Activated CD8-positive, alpha-beta memory T cell treated with anti-CD3 and anti-CD28 coated beads, Interleukin-2, amount 50 U/mL, for 48 hours (primary cell): ENCODE results near the gene SP6.

ENCODE experiments used
- DNase-seq: peaks from one replicate; pipeline ENCODE4 v3.0.0-alpha.2; 2020

Gene SP6

DNA sequence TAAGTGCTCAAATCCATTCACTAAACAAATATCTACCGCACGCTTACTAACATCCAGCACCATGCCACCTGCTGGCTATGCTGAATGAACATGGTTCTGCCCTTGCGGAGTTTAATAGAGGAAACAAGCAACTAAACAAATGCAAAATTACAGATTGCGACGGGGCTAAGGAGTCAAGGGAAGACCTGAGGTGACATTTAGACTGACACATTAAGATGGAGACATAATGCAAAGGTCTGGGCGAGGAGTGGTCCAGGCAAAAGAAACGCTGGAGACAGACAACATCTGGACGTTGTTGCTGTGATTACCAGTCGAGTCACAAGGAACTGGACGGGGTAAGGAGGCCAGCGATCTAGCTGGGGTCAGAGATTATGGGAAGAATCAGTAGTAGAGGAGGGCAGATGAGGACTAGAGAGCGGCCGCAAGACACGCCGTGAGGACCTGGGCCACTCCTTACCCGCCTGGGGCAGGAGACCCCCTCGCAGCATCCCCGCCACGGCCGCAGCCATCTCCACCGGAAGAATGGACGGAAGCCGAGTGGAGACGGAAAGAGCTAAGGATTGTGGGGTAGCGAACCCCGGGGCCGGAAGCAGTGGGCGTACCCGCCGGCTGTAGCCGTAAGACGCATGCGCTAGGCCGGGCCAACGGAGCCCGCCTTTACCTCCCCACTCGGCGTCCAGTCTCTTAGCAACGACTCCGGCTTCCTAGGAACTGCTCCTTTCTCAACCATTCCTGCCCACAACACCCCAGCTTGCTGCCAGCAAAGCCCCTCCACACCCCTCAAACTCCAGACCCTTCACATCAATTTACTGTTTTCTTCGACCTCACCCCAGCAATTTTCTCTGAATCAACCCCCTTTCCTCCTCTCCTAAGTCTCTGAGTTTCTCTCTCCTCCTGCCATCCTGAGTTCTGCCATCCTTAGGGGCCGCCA, 19.7 kb downstream of the SP6 start, which contains the start of the genes LRRC46 and MRPL10:
Gene LRRC46 (plus strand): TSS at position 668 of the 931 bp plus-strand sequence. CDS start 320 bp downstream, outside the sequence.
Gene MRPL10 (minus strand): TSS at position 539 of the 931 bp plus-strand sequence. CDS start 30 bp downstream, at position 509.
- DNase-seq: peak; percentile 96

DNA sequence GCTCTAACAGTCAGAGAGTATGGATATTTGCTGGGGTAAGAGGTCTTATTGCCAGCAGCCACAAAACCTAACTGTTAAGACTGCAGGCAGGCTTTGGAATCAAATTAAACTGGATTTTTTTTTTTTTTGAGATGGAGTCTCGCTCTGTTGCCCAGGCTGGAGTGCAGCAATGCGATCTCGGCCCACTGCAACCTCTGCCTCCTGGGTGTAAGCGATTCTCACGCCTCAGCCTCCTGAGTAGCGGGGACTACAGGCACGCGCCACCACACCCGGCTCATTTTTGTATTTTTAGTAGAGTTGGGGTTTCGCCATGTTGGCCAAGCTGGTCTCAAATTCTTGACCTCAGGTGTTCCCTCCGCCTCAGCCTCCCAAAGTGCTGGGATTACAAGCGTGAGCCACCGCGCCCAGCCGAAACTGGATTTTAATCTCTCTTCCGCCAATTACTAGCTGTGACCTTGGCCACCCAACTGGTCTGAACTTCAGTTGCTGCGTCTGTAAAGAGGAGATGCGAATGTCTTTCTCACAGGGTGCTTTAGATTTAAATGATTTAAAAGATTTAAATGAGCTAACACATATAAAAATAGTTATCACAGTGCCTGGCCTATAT, 20.5 kb downstream of the SP6 start:
- no peak for DNase-seq

DNA sequence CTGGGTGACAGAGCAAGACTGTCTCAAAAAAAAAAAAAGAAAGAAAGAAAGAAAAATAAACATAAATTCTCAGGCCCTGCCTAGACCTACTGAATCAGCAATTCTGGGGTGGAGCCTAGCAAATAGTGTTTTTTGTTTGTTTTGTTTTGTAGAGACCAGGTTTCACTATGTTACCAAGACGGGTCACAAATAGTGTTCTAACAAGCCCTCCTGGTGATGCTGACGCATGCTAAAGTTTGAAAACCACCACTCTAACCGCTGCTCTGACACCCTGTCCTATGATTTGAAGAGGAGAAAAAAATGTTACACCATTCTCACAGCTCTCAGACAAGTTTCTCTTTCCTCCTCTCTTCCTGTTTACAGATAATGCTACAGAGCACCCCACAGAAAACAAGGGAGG, 21.1 kb downstream of the SP6 start:
- no peak for DNase-seq

DNA sequence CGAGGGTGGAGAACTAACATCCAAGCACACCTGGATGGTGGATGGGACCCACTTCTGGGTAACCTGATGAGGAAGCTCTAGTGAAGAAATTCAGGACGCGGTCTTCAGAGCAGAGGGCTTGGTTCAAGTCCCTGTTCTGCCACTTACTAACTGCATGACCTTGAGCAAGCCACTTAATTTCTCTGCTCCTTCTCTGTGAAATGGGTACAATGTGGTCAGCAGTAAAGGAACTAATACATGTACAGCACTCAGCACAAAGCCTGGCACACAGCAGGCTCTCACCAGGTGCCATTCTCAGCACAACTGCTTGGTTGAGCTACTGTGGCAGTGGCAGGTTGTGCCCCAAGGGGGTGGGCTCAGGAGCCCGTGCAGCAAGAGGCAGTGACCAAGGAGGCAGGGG, 27.4 kb downstream of the SP6 start:
- DNase-seq: no peak

DNA sequence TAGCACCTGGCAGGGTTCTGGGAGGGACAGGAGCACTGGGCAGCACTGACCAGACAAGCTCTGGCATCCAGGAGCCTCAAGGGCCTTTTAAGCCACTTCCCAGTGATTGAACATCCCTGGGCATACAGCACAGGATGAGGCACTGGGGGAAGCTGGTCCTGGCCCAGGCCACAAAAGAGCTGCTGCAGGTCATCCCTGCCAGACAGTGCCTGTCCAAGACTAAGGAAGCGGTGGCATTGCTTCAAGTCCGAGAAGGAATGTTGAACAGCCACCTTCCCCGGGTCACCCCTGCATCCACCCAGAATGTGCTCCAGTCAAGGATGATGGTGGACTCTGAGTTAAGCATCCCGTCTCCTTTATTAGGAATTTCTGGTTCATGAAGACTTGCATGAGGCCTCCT, 28.2 kb downstream of the SP6 start:
- DNase-seq: no peak

DNA sequence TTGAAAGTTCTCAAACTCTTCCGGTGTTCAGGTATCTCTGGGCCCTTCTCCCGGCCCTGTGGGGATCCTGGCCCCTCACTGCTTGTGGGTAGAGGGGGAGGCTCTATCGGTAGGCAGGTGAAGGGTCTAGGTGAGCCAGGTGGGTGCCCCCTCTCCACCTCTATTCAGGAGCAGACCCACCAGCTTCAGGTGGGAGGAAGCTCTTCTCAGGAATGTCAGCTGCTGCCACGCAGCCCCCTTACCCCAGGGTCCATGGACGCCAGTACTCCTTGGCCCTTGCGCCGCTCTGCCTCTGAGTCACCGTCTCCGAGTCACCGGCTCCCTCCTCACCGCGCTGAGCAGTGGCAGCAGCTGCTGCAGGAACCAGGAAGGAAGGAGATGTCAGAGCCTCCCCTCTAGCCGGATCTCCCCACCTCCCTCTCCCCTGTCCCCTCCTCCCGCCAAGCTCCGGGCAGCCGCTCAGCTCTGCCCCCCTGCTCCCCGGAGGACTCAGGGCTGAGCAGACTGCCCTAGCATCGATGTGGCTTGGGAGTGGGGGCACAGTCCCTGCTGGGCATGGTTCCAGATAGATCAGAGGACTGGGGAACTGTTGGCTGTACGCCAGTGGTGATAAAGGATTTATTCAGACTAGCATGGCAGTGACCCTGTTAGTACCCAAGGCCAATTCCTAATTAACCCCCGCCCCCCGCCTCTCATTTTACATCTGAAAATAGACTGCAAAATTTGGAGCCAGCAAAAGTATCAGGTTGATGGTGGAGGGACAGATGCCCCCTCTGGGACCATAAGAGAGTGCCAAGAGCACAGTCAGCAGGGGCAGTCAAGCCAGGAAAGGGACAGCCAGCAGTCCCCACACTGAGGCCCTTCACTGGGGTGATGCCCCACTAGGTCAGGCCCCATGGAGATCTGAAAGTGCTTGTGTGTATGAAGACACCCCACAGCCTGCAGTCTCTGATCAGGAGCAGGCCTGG, 29.3 kb downstream of the SP6 start, which contains the start of gene OSBPL7:
Gene OSBPL7 (minus strand): TSS at position 371 of the 968 bp plus-strand sequence. CDS start 1,516 bp downstream, outside the sequence.
- peak; percentile 86 for DNase-seq

DNA sequence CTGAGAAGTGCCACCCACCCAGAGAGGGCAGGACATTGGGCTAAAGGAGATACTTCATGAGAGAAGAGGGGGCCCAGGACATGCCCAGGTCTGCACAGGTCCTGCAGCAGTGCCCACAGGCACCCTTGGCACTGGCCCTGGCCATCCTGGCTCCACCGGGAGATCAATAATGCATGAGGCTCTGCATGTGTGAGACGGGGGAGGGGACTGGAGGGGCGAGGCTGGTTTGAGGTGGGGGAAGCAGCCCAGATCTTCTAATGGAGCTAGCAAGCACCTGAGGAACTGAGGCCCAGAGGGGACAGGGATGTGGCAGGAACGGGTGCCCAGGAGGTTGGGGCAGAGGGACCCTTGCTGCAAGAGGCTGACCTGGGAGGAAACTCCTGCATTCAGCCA, 29.9 kb downstream of the SP6 start:
- no peak for DNase-seq

DNA sequence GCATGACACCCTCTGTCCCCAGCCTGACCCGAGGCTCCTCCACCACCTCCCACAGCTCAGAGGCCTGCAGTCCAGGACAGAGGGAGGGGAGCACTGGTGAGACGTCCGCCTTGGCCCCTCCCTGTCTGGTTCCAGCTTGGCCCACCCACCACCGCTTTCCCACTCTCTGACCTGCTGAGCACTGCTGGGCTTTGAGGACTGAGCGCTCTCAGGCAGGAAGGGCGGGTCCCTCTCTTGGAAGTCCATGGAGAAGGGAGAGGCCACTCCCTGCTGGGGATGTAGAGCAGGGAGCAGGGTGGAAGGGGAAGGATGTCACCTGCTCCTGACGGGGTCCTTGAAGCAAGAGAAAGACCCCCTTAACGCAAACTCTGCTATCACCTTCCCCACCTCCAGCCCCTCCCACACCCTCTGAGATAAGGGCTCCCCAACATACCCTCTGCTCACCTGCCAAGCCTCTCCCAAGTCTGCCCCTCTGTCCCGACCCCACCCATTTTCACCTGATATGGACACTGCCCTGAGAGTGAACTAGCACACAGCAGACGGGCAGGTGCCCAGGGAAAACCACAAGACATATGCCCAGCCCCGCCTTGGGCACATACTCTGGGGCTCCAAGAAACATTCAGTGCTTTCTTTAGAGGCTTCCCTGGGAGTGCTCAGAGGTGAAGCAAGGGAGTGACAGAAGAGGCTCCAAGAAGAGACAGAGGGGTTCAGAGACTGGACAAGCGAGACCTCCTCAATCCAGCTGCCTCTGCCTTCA, 30.8 kb downstream of the SP6 start:
- no peak for DNase-seq

DNA sequence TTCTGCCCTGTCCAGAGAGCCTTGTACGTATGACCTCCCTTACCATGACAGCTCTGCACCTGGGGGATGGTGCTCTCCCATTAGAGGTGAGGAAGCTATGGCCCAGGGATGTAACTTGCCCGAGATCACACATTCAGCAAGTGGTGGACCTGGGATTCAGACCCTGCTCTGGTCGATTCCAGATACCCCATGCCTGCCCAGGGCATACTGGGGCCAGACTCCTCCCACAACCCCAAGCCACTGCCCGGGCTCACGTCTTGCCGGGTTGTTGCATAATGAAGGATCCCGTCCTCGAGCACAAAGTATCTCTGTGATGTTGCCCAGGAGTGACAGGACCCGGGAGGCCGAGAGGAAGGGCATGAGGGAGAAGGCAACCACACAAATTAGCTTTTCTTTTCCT, 31.5 kb downstream of the SP6 start:
- no peak for DNase-seq

DNA sequence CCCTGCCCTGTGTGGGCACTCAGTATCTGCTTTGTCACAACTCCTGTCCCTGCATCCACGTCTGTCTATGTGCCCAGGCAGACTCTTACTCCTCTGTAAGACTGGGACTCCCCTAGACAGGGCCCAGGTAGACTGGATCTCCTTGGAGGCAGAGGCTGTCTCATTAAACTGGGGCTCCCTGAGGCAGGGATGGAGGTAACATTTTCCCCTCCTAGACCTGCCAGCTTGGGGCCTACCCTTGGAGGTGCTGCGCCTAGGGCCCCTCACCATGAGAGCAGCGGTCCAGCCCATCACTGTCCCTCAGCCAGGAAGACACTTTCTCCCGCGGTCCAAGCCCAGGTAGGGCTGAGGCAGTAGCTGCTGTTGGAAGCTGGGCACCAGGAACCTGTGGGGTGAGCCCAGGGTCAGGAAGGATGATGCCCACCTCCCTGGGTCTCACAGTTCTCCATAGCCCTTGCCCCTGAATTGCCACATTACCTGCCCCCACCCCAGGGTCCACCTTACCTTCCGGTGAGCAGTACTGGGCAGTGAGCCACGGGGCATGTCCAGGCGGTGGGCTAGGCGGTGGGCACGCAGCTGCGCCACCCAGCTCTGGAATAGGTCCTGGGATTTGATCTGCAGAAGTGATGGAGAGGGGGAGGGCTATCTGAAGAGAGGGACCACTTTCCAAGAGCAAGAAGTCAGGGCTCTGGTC, 32.8 kb downstream of the SP6 start:
- no peak for DNase-seq

DNA sequence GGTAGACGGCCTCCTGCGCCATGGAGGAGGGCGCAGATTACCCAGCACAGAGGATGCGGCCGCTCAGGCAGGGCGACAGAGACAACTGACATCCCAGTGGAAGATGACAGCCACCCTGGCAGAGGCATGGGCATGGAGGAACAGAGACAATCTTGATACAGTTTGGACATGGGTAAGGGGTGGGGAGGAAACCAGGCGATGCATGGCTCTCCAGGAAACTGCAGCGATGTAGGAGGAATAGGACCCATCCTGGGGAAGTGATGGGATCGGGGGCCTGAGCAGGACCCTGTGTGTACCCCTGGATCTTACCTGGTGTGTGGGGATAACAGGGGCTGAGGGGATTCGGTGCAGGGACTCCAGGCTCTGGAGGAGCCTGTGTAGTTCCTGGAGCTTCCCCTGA, 34.0 kb downstream of the SP6 start:
- no peak for DNase-seq

DNA sequence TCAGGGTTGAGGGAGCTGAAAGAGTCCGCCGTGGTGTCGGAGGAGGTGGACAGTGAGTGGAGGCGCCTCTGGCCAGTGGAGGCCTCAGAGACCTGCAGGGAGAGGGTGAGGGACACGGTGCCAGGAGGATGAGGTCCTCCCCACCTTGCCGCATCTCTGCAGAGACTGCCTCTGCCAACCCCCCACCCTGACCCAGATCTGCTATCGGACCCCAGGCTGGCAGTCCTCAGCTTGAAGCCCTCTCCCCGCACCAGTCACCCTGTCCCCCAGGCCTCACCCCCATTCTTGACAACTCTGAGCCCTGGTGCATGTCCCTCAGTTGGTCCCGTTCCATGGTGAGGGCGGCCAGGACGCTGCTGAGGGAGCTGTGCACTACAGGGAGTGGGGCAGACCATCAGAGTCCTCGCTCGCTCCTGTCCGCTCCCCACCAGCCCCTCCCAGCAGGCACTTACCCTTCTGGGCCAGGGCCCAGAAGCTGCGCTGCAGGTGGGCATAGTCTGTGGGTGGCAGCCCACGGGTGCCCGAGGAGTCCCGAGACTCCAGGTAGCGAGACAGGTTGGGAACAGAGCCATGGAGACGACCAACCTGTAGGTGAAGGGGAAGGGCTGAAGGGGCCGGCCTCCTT, 34.7 kb downstream of the SP6 start:
- no peak for DNase-seq

DNA sequence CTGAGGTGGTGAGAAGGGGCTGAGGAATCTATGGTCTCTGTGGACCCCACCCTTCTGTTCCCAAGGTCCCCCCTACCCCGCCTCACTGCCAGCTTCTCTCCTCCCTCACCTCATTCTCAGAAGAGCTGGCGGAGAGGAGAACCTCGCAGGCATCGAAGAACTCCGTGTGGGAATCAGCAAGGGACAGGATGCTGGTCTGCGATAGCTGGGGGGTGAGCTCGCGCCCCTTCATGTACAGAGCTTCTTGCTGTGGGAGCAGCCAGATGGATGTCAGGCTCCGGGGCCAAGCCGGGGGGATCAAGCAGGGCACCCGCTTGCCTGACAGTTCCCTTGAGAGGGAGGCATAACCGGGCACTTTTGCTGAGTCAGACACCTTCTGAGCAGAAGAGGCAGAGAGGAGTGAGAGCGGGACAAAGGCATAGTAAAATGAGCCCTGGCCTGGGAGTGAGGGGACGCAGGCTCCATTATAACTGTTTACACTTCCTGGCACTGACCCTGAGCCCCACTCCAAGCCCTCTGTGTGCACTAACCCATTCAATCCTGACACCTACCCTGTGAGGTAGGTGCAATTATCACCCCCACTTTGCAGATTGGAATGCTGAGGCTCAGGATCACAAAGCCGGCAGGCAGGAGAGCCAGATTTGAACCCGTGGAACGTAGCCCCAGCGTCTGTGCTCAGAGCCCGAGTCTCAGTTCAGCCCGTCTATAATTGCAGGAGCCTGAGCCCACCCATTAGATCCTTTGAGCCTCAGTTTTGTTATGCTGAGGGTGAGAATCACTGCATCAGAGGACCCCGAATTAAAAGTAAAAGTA, 35.7 kb downstream of the SP6 start:
- no peak for DNase-seq

DNA sequence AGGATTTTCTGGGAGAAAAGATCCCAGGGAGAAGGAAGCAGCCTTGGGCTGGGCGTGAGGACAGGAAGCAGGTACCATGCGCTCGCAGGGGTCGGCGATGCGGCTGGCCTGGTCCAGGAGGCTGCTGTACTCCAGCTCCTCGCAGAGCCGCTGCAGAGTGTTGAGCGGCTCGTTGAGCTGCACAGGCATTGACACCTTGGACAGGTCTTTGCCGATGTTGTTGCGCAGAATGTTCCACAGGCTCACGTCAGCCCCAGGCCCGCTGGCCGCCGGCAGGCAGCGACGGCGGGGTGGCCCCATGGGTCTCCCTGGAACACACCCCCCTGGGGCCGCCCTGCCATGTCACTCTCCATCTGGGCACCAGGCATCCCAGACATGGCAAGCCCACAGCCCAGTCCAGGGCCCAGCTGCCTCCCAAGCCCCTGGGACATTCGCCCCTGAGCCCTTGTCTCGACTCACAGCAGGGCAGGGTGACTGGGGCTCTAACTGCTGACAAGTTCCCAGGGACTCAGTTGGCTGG, 37.4 kb downstream of the SP6 start:
- DNase-seq: no peak

DNA sequence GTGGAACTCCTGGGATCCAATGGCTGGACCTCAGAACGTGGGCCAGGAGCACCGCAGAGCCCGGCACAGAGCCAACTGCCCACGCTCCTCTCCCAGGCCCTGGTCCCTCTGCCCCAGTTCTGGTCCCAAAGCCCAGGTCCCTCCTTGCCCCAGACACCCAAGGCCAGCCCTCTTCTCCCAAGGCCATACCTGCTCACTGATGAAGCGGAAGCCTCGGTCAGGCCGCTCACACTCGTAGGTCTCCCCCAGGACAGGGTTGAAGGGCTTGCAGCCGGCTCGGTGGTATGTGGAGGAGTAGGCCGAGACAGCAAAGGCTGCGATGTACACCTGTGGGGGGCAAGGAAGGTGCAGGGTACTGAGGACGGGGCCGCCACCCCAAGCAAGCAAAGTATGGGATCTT, 37.9 kb downstream of the SP6 start:
- DNase-seq: no peak

DNA sequence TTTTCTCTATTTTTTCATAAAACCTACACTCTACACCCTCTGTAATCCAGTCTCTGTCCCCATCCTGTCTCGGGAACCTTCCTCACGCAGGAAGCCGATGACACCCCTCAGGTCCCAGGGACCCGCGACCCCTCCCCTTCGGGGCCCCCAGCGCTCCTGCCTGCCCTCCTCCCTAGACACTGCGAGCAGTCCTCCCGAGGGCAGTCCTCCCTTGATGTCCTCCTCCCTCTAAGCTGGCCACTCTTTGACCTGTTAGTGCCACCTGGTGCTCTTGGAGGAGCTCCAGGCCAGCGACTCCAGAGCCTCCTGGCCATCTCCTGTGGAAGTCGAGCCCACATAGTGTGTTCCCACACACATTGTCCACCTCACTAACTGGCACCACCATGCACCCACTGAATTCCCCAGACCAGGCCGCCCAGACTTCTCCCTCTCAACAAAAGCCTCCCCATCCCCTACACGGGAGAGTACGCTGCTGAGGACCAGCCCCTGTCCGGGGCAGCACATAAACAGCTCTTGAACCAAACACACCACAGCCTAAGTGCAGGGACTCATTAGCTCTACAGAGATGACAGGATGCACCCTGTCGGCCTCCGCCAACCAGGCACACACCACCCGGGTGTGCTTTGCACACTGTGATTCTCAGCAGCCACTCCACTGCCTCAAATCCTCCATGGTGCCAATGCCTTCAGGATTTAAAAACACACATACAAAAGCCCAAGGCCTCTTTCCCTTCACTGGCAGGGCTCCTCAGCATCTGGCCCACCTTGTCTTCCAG, 38.6 kb downstream of the SP6 start:
- DNase-seq: no peak

DNA sequence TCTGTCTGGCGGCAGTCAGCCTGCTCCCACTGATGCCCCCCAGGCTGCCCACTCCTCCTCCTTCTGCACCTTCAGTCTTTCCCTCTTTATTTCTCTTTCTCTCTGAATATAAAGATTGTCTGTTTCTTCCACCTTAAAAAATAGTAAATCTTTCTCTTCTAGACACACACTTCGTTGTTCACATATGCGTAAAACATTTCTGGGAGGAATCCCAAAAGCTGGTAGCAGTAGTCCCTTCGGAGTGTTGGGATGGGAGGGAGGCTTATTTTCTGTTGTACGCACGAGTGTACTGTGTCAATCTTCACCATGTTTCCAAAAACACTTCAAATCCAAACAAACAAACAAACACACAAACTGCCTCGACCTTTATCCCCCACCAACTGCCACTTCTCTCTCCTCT, 39.3 kb downstream of the SP6 start:
- peak; percentile 32 for DNase-seq

DNA sequence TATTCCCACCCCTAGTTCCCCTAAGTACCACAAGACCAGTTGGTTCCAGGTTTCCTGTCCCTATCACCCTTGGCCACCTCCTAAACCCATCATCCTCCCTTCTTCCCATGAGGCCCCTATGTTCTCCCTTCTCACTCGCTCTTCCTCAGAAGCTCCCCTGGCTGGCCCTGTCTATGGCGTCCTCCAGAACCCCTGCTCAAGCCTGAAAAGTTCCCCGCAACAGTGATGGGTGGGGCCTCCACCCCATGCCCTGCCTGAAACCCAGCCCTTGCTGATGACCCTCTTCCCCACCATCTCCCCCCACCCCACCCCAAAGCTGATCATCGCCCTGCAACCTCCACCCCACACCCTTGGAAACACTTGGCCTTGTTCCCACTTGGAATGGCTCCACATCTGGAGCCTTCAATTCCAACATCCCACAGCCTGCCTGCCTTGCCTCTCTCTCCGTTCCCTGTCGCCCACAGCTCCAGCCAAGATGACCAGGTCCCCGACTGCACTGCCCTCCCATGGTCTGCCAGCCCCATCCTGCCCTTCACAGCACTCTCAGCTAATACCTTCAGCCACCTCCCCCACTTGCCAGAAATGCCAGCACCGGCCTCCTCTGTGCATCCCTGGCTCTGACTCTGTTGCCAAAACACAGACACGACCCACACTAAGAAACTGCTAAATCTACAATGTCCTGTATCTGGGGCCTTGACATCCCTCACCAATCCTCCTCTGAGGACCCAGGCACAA, 39.9 kb downstream of the SP6 start:
- peak; percentile 42 for DNase-seq
